ENCODE measurements around the gene PLPPR3. TPM values are rescaled to one million over a fixed set of nuclear protein-coding genes. Genes with fewer than 3 reads are reported as not detected.
"Not testable (repeated sequence)": the region's sequence is repeated elsewhere in the genome, so short reads cannot be mapped to it uniquely, and the experiment has no call there.

PLPPR3 gene
- total RNA-seq, 2 donors from 2014 or later, result not detected

GRCh38 chr19:858284-858683 is 36.5 kb upstream of the PLPPR3 start:
- no peaks in the 10 kb centered on the region for H3K9me3 Mint-ChIP-seq
- ATAC-seq (no peak), DNase-seq (ENCODE audit: low spot score in 2 of 2) (no peak)
- H3K36me3 Mint-ChIP-seq, result no peaks in the 10 kb centered on the region
- H3K27ac Mint-ChIP-seq, result no peak overlapping the region

DNA sequence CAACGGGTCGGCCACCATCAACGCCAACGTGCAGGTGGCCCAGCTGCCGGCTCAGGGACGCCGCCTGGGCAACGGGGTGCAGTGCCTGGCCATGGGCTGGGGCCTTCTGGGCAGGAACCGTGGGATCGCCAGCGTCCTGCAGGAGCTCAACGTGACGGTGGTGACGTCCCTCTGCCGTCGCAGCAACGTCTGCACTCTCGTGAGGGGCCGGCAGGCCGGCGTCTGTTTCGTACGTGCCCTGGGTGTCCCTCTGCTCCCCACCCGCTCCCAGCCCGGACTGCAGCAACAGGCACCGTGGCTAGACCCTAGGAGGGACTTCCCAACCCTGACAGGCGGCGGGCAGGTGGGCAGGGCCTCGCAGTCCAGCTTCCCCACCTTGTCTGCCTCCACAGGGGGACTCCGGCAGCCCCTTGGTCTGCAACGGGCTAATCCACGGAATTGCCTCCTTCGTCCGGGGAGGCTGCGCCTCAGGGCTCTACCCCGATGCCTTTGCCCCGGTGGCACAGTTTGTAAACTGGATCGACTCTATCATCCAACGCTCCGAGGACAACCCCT is 33.9 kb upstream of the PLPPR3 start:
- no peaks in the 10 kb centered on the region for H3K36me3 Mint-ChIP-seq
- DNase-seq (ENCODE audit: low spot score in 2 of 2) (no peak), ATAC-seq (no peak)
- H3K9me3 Mint-ChIP-seq, result no peaks in the 10 kb centered on the region
- no peak overlapping the region for H3K27ac Mint-ChIP-seq

GRCh38 chr19:855142-855541 is 33.4 kb upstream of the PLPPR3 start:
- ATAC-seq, result no peak
- Mint-ChIP-seq H3K27ac (no peak overlapping the region), H3K36me3 (no peaks in the 10 kb centered on the region), H3K9me3 (no peaks in the 10 kb centered on the region)
- no peak for DNase-seq (ENCODE audit: low spot score in 2 of 2)

DNA sequence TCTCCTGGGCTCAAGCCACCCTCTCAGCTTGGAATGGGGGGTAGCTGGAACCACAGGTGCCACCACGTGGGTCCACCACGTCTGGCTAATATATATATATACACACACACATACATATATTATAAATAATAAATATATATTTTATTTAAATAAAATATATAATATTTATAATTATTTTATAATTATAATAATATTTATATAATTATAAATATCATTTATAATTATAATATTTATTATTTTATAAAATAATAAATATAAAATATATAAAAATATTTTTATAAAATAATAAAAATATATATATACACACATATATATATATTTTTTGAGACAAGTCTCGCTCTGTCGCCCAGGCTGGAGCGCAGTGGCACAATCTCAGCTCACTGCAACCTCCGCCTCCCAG is 32.8 kb upstream of the PLPPR3 start:
- no peaks in the 10 kb centered on the region for H3K9me3 Mint-ChIP-seq

GRCh38 chr19:853614-854220 is 32.0 kb upstream of the PLPPR3 start:
- not testable (repeated sequence) for H3K36me3 Mint-ChIP-seq; ATAC-seq; H3K27ac Mint-ChIP-seq; H3K9me3 Mint-ChIP-seq; DNase-seq (ENCODE audit: low spot score in 2 of 2)

More for the DNA sequence above, 32.8 kb upstream of the PLPPR3 start:
- DNase-seq (ENCODE audit: low spot score in 2 of 2) (no peak), ATAC-seq (no peak)
- H3K27ac Mint-ChIP-seq, result no peak overlapping the region
- no peaks in the 10 kb centered on the region for H3K36me3 Mint-ChIP-seq

DNA sequence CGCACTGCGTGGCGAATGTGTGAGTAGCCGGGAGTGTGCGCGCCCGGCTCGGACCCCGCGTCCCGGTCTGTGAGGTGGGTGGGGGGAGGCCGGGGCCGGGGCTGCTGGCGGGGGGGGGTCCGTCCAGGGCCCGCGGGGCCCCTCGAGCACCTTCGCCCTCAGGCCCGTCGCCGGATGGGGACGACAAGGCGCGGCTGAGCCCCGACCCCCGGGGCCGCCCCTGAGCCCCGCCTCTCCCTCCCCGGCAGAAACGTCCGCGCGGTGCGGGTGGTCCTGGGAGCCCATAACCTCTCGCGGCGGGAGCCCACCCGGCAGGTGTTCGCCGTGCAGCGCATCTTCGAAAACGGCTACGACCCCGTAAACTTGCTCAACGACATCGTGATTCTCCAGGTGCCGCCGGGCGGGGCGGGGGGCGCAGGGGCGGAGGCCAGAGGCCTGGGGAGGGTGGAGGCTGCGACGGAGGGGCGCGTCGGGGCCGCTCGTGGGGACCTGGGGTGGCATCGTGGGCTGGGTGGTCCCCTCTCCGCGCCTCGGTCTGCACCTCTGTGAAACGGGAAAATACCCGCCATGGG is 31.3 kb upstream of the PLPPR3 start:
- no peaks in the 10 kb centered on the region for H3K36me3 Mint-ChIP-seq
- no peaks in the 10 kb centered on the region for H3K9me3 Mint-ChIP-seq
- DNase-seq (ENCODE audit: low spot score in 2 of 2) (no peak), ATAC-seq (no peak)
- no peak overlapping the region for H3K27ac Mint-ChIP-seq

- Mint-ChIP-seq H3K36me3 (no peaks in the 10 kb centered on the region), H3K9me3 (no peaks in the 10 kb centered on the region), H3K27ac (no peak within 1 kb of the TSS)
- no peak for DNase-seq (ENCODE audit: low spot score in 2 of 2)
- no peak for ATAC-seq
These were observed 30.6 kb upstream of the PLPPR3 start, which contains the start of gene ELANE for GRCh38 chr19:852136-853013. Gene ELANE, plus strand, starts transcription at chr19:852303. Its CDS starts 26 bp downstream, at chr19:852329.

- Mint-ChIP-seq H3K27ac (no peak overlapping the region), H3K36me3 (no peaks in the 10 kb centered on the region), H3K9me3 (no peaks in the 10 kb centered on the region)
- ATAC-seq, result no peak
- no peak for DNase-seq (ENCODE audit: low spot score in 2 of 2)
These were observed 29.2 kb upstream of the PLPPR3 start for GRCh38 chr19:850979-851335.

- H3K9me3 Mint-ChIP-seq, result no peaks in the 10 kb centered on the region
- DNase-seq (ENCODE audit: low spot score in 2 of 2) (no peak), ATAC-seq (no peak)
- no peak overlapping the region for H3K27ac Mint-ChIP-seq
- no peaks in the 10 kb centered on the region for H3K36me3 Mint-ChIP-seq
These were observed 28.6 kb upstream of the PLPPR3 start for GRCh38 chr19:850221-850978.

GRCh38 chr19:849195-849594 is 27.4 kb upstream of the PLPPR3 start:
- H3K36me3 Mint-ChIP-seq; DNase-seq (ENCODE audit: low spot score in 2 of 2); ATAC-seq; H3K9me3 Mint-ChIP-seq; H3K27ac Mint-ChIP-seq: not testable (repeated sequence)

DNA sequence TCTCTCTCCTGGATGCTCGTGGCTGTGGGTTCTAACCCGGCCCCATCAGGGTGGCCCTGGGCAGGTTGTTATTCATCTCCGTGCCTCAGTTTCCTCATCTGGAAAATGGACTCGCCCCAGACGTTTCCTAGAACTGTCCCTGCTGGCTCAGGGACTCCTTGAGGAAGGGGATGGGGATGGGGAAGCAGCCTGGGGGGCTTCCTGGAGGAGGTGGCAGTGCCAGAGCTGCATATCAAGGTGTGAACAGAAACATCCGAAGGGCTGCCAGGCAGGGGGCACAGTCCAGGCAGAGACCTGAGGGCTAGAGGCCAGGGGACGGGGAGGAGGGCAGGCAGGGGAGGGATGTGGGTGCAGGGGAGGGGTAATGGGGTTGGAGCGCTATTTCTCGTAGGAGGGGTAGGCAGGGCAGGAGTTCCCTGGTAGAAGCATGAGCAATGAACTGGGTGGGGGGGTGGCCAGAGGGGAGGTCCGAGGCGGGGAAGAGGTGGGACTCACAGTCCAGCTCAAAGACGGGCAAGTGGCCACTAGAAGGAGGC is 26.7 kb upstream of the PLPPR3 start:
- ATAC-seq, result no peak
- Mint-ChIP-seq H3K9me3 (no peaks in the 10 kb centered on the region), H3K36me3 (no peaks in the 10 kb centered on the region), H3K27ac (no peak overlapping the region)
- no peak for DNase-seq (ENCODE audit: low spot score in 2 of 2)

GRCh38 chr19:845707-846521 is 24.2 kb upstream of the PLPPR3 start:
- no peak overlapping the region for H3K27ac Mint-ChIP-seq
- no peaks in the 10 kb centered on the region for H3K9me3 Mint-ChIP-seq
- ATAC-seq (no peak), DNase-seq (ENCODE audit: low spot score in 2 of 2) (no peak)
- H3K36me3 Mint-ChIP-seq, result no peaks in the 10 kb centered on the region

DNA sequence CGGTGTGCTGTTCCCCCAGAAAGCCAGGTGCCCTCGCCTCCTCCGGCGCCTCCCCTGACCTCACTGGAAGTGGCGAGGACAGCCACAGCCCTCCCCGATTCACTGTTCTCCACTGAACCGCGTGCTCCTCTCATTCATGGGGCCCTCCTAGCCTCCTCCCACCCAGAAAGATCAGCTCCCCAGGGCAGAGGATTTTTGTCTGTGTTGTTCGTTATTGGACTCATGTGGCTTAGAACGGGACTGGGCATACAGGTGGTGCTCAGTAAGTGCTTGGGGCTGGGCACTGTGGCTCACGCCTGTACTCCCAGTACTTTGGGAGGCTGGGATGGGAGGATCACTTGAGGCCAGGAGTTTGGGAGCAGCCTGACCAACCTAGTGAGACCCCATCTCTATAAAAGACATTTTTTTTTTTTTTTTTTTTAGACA is 22.8 kb upstream of the PLPPR3 start:
- DNase-seq (ENCODE audit: low spot score in 2 of 2) (no peak), ATAC-seq (no peak)
- no peaks in the 10 kb centered on the region for H3K9me3 Mint-ChIP-seq

GRCh38 chr19:843836-844545 is 22.2 kb upstream of the PLPPR3 start:
- no peak overlapping the region for H3K27ac Mint-ChIP-seq
- ATAC-seq (no peak), DNase-seq (ENCODE audit: low spot score in 2 of 2) (no peak)
- H3K9me3 Mint-ChIP-seq, result no peaks in the 10 kb centered on the region
- no peaks in the 10 kb centered on the region for H3K36me3 Mint-ChIP-seq

More for the DNA sequence above, 22.8 kb upstream of the PLPPR3 start:
- no peaks in the 10 kb centered on the region for H3K36me3 Mint-ChIP-seq
- H3K27ac Mint-ChIP-seq, result no peak overlapping the region

- no peaks in the 10 kb centered on the region for H3K9me3 Mint-ChIP-seq
- no peak overlapping the region for H3K27ac Mint-ChIP-seq
- ATAC-seq (no peak), DNase-seq (ENCODE audit: low spot score in 2 of 2) (no peak)
- H3K36me3 Mint-ChIP-seq, result no peaks in the 10 kb centered on the region
These were observed 21.6 kb upstream of the PLPPR3 start for GRCh38 chr19:843180-843835.

Measured in activated naive CD4-positive, alpha-beta T cell treated with anti-CD3 and anti-CD28 coated beads, Interleukin-2, amount 50 U/mL, for 72 hours (primary cell).